Activated T-cell treated with anti-CD3 and anti-CD28 coated beads for 48 hours (primary cell): ENCODE data around the gene TBC1D4.

Experiments
- DNase-seq: peaks from one replicate; pipeline ENCODE4 v3.0.0-alpha.2; 2020; ENCODE audit warnings: low read depth

Gene TBC1D4

GRCh38 chr13:75418186-75418843, 63.7 kb downstream of the TBC1D4 start:
- no peak for DNase-seq

DNA sequence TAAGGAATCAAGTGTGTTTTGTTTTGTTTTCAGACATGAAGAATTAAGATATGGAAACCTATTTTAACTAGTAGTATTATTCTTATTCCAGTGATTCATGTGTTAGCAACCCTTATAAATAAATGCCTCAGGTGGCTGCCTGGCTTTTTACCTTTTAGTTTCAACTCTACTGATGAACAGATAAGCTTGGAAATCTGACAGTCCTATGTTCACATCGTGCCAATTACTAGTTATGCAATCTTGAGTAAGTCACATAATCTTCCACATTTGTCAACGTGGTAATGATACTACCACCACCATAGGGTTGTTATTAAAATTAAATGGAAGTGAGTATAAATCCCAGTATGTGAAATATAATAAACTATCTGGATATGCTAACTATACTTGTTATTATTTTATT, 64.3 kb downstream of the TBC1D4 start:
- no peak for DNase-seq

DNA sequence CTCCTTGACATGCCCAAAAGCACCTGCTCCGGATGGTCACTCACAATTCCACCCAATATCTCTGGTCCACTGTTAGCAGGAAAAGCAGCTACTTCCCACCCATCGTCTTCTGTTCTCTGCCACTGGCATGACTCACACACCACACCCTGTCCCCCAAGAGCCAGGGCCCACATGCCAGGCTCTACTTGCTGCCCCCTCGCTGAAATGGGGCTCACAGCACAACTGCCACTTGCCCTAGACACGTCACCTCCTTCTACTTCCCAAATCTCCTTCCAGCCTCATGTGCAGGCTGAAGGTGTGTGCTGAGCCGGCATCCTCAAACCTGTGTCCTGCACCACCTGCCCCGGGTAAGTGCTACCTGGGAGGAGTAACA, 65.0 kb downstream of the TBC1D4 start:
- DNase-seq, result no peak

GRCh38 chr13:75416327-75417011, 65.5 kb downstream of the TBC1D4 start:
- DNase-seq, result no peak

DNA sequence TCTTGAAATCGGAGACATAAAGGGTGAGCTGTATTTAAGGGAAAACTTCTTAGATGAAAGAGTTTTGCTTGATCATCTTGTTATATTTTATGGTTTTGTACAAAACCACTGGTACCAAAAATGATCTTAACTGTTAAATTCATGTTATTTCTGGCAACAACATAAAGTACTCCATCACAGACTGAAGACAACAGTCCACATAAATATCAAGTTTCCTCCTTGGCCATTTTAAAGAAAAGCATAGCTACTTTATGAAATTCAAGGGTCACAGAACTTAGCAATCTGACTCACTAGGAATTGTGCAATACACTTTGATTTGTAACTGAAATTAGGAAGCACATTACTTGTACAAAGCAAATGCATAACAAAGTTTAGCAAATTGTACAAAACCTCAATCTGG, 66.3 kb downstream of the TBC1D4 start:
- DNase-seq, result no peak

DNA sequence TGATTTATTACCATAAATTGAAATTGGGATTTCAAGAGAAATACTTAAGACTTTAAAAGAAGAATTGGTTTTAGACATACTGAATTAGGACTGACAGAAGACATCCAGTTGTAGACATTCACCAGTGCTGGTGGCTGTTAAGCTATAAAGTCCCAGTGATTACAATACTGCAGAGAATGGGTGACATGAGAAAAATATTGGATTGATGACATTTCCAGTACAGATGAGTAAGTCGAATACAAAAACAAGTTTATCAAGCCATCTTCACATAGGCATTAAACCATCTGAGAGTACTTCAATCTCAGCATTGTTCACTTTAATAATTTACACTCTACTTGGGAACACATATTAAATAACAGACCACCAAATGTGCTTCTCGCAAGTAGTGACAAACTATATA, 66.8 kb downstream of the TBC1D4 start:
- no peak for DNase-seq

DNA sequence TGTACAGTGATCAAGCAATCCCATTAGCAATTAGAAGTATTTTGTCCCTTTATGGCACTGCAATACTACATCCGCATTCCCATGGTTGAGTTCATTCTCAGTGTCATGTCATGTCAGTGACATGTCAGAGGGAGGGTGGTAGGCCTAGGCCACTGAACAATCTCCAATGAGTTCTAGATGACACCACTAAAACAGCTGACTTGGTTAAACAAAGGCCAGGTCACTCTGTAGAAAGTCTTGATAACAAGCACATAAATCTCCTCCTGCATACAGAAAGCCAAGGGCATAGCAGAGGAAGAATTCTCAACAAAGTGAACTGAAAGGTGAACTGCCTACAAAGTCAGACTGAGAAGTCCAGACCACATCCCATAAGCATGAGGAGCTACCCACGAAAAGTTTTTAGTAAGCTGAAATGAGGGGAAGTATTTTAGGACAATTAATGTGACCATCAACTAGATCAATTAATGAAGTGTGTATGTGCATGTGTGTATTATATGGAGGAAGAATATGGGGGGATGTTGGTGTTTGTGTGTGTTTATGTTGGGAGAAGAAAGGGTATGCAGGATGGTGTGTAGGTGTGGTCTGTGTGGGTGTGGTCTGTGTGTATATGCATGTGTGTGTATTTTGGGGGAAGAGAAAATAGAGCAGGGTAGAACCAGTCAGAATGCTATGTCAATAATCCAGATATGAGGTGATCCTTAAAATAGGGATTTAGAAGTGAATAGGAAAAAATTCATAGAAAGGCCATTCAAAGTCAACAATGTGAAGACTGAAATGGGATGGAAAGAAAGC, 67.7 kb downstream of the TBC1D4 start:
- no peak for DNase-seq

DNA sequence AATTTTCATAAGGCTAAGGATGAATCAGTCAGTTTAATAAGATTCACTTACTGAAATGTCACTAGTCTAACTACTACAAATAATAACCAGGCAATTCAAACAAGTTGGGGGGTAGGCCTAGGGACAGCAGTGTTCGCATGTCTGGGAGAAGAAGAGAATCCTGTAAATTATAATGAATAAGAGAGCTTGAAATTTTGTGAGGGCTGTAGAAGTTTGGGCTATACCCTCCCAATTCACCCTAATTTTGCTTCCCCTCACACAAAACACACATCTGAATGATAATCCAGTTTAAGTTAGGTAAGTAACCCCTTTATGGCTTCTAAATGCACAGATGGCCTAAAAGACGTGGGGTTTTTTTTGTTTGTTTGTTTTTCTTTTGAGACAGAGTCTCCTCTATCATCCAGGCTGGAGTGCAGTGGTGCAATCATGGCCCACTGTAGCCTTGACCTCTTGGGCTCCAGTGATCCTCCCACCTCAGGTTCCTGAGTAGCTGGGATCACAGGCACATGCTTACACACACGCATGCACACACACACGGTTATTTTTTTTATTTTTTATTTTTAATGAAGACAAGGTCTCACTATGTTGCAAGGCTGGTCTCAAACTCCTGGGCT, 69.9 kb downstream of the TBC1D4 start:
- DNase-seq, result no peak

GRCh38 chr13:75410207-75410606, 71.8 kb downstream of the TBC1D4 start:
- no peak for DNase-seq

- DNase-seq, result no peak
These were observed 74.0 kb downstream of the TBC1D4 start for GRCh38 chr13:75407998-75408397.

DNA sequence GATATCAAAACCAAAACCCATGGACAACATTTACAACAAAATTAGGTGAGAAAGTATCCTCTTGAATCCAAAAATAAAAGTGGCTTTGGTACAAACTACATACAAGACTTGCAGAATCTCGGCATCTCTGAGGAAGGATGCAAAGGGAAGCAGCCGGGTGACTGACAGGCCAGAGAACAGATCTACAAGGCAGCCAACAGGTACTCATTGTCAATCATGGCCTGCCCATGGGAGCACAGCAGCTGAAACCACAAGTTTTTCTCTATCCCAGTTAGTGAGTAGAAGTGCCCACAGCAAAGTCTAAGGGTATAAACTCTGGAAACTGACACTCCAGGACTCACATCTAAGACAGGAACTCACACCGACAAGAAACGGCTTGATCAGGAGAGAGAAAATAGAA, 74.5 kb downstream of the TBC1D4 start:
- DNase-seq, result no peak

GRCh38 chr13:75405976-75406703, 75.8 kb downstream of the TBC1D4 start:
- no peak for DNase-seq

DNA sequence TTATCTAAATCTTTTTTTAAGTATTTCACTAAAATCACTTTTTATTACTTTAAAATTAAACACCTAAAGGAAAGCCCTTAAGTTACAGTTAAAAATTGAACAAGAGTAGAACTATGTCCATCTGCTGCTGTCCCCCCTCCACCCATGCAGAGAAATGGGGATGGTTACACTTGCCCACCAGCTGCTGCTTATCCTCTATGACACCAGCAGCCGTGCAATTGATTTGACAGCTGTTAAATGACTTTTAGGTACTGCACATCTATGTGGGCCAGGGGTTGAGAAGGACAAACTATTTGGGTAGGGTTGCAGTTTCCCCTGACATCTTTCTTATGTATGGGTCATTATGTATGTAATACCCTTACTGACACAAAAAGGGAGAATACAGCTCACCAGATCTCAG, 77.2 kb downstream of the TBC1D4 start:
- no peak for DNase-seq

DNA sequence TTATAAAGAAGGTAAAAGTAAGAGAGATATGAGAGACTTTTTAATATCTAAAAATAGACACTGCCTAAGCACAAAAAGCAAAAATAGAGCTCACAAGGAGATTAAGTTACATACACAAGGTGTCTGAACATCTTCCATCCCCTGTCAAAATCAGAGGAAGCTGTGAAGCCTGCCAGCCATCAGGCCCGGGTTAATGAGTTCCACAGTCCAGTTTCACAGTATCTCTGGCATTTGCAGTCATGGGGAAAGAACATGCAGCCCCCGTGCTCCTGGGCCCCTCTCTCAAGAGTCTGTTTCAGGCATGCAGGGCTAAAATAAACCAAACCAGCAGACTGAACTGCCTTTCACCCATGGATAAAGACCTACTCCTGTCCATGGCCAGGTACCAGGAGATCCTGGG, 79.2 kb downstream of the TBC1D4 start:
- DNase-seq, result no peak

- DNase-seq, result no peak
These were observed 81.2 kb downstream of the TBC1D4 start for GRCh38 chr13:75400775-75401174.

- no peak for DNase-seq
These were observed 82.1 kb downstream of the TBC1D4 start for GRCh38 chr13:75399879-75400217.

DNA sequence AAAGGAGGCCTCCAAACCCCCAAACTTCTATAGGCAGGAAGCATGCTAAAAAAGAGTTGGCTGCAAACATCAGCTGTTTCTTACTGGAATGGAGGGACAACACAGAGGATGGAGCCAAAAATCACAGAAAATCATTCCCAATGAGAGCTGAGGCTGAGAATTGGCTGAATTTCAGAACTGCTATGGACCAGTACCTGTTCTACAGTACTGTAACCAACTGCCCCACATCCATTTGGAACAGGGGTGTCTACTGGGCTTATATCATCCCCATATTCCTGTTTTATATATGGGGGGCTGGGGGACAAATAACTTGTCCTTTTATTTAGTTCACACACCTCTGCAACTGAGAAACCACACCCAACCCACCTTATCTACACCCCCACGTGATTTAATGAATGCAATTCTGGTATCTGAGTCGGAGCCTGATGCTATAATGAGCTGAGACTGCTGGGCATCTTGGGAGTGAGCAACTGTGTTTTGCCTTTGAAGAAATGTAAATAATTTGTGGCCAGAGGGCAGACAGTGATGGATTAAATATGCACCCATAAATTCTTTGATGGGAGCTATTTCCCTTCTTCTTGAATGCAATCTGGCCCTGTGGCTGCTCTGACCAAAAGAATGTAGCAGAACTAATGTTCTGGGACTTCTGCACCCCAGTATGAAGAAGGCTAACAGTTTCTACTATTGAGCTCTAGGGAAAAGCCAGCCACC, 82.6 kb downstream of the TBC1D4 start:
- no peak for DNase-seq

GRCh38 chr13:75398072-75398471, 83.9 kb downstream of the TBC1D4 start:
- no peak for DNase-seq

DNA sequence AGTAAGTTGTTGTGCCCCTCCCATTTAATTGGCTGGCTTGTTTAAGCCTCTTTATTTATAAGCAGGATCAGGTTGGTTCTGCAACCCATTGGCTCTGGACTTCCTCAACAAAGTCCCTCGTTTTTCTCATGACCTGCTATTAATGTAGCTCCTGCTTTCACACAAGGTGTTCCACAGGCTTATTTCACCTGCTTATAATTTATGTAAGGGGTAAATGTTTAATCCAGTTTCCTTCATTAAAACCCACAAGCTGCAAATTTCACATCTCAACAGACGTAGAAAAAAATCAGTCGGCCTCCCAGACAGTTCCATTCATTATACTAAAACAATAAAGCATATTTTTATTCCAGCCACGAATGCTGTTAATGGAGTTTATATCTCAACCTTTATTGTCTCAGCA, 86.1 kb downstream of the TBC1D4 start:
- DNase-seq, result no peak

- no peak for DNase-seq
These were observed 86.9 kb downstream of the TBC1D4 start for GRCh38 chr13:75395066-75395465.

DNA sequence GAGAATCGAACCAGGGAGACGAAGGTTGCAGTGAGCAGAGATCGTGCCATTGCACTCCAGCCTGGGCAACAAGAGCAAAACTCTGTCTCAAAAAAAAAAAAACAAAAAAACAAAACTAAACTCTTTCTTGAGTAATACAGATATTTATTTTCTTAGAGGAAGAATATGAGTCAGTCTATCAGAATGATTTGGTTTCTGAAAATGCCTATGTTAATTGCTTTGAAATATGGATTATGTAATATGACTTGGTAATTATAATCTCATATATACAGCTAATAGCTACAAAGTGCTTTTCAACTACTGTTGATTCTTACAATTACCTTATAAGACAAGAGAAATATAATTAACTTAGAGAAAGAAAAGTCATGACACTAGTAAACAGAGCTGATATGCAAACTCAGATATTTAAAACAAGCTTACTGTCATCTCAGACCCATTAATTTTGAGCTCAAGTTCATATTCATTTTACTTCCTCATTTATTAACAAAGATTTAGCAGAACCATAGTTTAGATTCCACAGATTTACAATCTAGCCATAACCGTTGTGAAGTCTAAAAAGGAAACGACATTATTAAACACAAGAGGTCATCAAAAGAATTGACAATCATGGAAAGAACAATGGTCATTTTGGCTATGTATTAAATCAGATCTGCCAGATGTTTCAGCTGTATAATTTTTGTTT, 88.0 kb downstream of the TBC1D4 start:
- DNase-seq, result no peak
